Right atrium auricular region (tissue), 2 donors: ENCODE results near the gene SOBP. TPM values are rescaled to one million over a fixed set of nuclear protein-coding genes. Genes with fewer than 3 reads are reported as not detected.
"Not testable (repeated sequence)": the region's sequence is repeated elsewhere in the genome, so short reads cannot be mapped to it uniquely, and the experiment has no call there.

Source experiments
- DNase-seq: peaks from one replicate; pipeline ENCODE4 v3.0.0-alpha.2; 2019; ENCODE audit warnings: low spot score
- H3K27ac ChIP-seq, 2 donors: fragments of 200-600 bp; sonication (generic); 1 replicate in 1 of 2; 2 replicates in 1 of 2; pipeline ENCODE4 v1.5.1; 2016 to 2019
- H3K27me3 ChIP-seq, 2 donors: fragments of 200-600 bp; sonication (generic); one replicate each; pipeline versions ENCODE4 v1.5.1 to v1.6.0; 2017 to 2019
- H3K36me3 ChIP-seq: fragments of 200-600 bp; sonication (generic); one replicate; pipeline ENCODE4 v1.5.1; 2016
- H3K4me1 ChIP-seq, 2 donors: fragments of 200-600 bp; sonication (generic); one replicate each; pipeline versions ENCODE4 v1.5.1 to v1.6.0; 2017 to 2019
- H3K4me3 ChIP-seq, 2 donors: fragments of 200-600 bp; sonication (generic); 1 replicate in 1 of 2; 2 replicates in 1 of 2; pipeline ENCODE4 v1.5.1; 2017 to 2019; ENCODE audit warnings: mild to moderate bottlenecking in 1 of 2, moderate library complexity in 1 of 2
- H3K9me3 ChIP-seq, 2 donors: fragments of 200-600 bp; sonication (generic); one replicate each; pipeline ENCODE4 v1.5.1; 2019
- CTCF ChIP-seq, 2 donors: fragments of 200-600 bp; sonication (generic); IDR thresholded peaks; one replicate each; pipeline ENCODE4 v1.5.1; 2019; ENCODE audit warnings: antibody characterized with exemption in 2 of 2
- total RNA-seq, 2 donors: library from RNA; depleted of rRNA; stranded (reverse); fragments of >200 nt; gene quantifications; one replicate each; pipeline ENCODE4 v1.1.0, GENCODE V29; 2016

SOBP gene
- total RNA-seq, 2 donors from 2014 or later = 8.2 to 8.5 TPM

- no peak for DNase-seq
- no peak overlapping the region for H3K4me3 ChIP-seq
- no peak for TF ChIP-seq CTCF (IDR thresholded peaks at IDR 0.05)
- no peaks in the 10 kb centered on the region for H3K27me3 ChIP-seq
- no peaks in the 10 kb centered on the region for H3K4me1 ChIP-seq
- no peaks in the 10 kb centered on the region for H3K9me3 ChIP-seq
- H3K27ac ChIP-seq = no peak overlapping the region
- no peaks in the 10 kb centered on the region for H3K36me3 ChIP-seq
Measured at GRCh38 chr6:107550906-107551305, 61.0 kb downstream of the SOBP start.

DNA sequence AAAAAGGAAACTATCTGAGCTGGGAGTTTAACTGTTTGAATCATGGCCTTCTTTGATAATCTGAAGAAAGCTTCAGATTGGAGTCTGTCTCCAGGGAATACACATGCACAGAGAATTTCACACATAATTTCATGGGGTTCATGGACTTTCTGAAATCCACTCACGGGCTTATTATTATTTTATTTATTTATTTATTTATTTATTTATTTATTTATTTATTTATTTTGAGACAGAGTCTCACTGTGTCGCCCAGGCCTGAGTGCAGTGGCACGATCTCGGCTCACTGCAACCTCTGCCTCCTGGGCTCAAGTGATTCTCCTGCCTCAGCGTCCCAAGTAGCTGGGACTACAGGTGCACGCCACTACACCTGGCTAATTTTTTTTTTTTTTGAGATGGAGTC is 63.2 kb downstream of the SOBP start:
- H3K36me3 ChIP-seq, H3K9me3 ChIP-seq, H3K27me3 ChIP-seq, DNase-seq, H3K4me1 ChIP-seq, H3K4me3 ChIP-seq, H3K27ac ChIP-seq: not testable (repeated sequence)

GRCh38 chr6:107554326-107554725 is 64.4 kb downstream of the SOBP start:
- H3K27me3 ChIP-seq = no peaks in the 10 kb centered on the region
- H3K4me3 ChIP-seq = no peak overlapping the region
- TF ChIP-seq CTCF (IDR thresholded peaks at IDR 0.05) = no peak
- no peak overlapping the region for H3K27ac ChIP-seq
- no peaks in the 10 kb centered on the region for H3K36me3 ChIP-seq
- no peaks in the 10 kb centered on the region for H3K9me3 ChIP-seq
- no peak for DNase-seq
- no peaks in the 10 kb centered on the region for H3K4me1 ChIP-seq

GRCh38 chr6:107554918-107555317 is 65.0 kb downstream of the SOBP start:
- H3K4me3 ChIP-seq = no peak overlapping the region
- no peaks in the 10 kb centered on the region for H3K9me3 ChIP-seq
- no peaks in the 10 kb centered on the region for H3K4me1 ChIP-seq
- DNase-seq = no peak
- no peak for TF ChIP-seq CTCF (IDR thresholded peaks at IDR 0.05)
- no peaks in the 10 kb centered on the region for H3K36me3 ChIP-seq
- no peaks in the 10 kb centered on the region for H3K27me3 ChIP-seq
- no peak overlapping the region for H3K27ac ChIP-seq

GRCh38 chr6:107555449-107555848 is 65.5 kb downstream of the SOBP start:
- H3K9me3 ChIP-seq = no peaks in the 10 kb centered on the region
- no peaks in the 10 kb centered on the region for H3K36me3 ChIP-seq
- no peak for TF ChIP-seq CTCF (IDR thresholded peaks at IDR 0.05)
- H3K4me1 ChIP-seq = peaks cover 0 to 3% of the 10 kb centered on the region in 2 donors
- H3K4me3 ChIP-seq = no peak overlapping the region
- no peak for DNase-seq
- H3K27me3 ChIP-seq = no peaks in the 10 kb centered on the region
- H3K27ac ChIP-seq = no peak overlapping the region

DNA sequence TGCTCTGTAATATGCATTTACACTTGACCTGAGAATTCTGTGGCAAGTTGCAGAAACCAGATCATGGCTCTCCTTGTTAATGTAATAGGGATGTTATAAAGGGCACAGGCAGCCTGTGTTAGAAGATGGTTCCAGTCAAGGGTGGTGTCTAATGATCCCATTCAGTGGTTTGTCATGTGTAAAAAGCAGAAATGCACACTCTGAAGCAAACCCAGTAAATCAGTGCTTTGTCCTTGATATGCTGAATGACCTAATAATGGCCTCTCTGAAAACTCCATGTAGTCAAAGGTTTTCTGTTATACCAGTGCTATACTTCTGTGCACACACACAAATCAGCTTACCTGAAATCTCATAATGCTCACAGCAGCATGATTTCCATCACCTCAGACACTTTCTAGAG is 66.2 kb downstream of the SOBP start:
- no peaks in the 10 kb centered on the region for H3K9me3 ChIP-seq
- peaks cover 0 to 5% of the 10 kb centered on the region in 2 donors for H3K4me1 ChIP-seq
- no peak overlapping the region for H3K4me3 ChIP-seq
- no peaks in the 10 kb centered on the region for H3K36me3 ChIP-seq
- no peak for DNase-seq
- TF ChIP-seq CTCF (IDR thresholded peaks at IDR 0.05) = no peak
- no peak overlapping the region for H3K27ac ChIP-seq
- H3K27me3 ChIP-seq = no peaks in the 10 kb centered on the region
